Measurements from ENCODE around the gene SORT1. TPM values are rescaled to one million over a fixed set of nuclear protein-coding genes. Genes with fewer than 3 reads are reported as not detected.

SORT1 gene
- total RNA-seq, 2 donors from 2014 or later: 0.57 to 2.6 TPM

- DNase-seq (no peak), ATAC-seq (no peak)
- Mint-ChIP-seq H3K27ac (no peak overlapping the region), H3K27me3 (peaks cover 6% of the 10 kb centered on the region), H3K36me3 (ENCODE audit: low read depth) (no peaks in the 10 kb centered on the region), H3K4me1 (no peaks in the 10 kb centered on the region), H3K4me3 (no peak overlapping the region)
- H3K9me3 ChIP-seq (ENCODE audit: control insufficient read depth, low read length, poor library complexity, severe bottlenecking): peaks cover under 1% of the 10 kb centered on the region
Measured at GRCh38 chr1:109338091-109338490, 59.6 kb downstream of the SORT1 start.

DNA sequence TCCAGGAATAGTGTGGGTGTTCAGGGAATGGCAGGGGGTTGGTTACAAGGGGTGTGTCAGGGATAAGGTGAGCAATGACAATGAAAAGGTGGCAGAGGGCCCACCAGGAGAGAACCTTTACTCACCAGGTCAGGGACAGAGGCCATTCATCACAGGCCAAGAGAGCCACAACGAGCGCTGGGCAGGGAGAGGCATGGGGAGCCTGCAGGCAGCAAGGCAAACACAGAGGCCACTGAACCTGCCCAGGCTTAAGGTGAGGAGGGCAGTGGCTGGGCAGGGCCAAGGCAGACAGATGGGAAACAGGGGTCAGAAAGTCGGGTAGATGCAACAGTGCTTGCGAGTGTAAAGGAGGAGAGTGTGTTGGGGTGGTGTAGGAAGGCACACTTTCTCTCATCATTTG lies 62.6 kb downstream of the SORT1 start:
- peaks cover 2% of the 10 kb centered on the region for H3K9me3 ChIP-seq (ENCODE audit: control insufficient read depth, low read length, poor library complexity, severe bottlenecking)
- H3K27ac Mint-ChIP-seq: no peak overlapping the region
- H3K36me3 Mint-ChIP-seq (ENCODE audit: low read depth): peaks cover 3% of the 10 kb centered on the region
- H3K4me3 Mint-ChIP-seq: no peak overlapping the region
- ATAC-seq (no peak), DNase-seq (no peak)
- no peaks in the 10 kb centered on the region for H3K4me1 Mint-ChIP-seq
- H3K27me3 Mint-ChIP-seq: peaks cover under 1% of the 10 kb centered on the region

DNA sequence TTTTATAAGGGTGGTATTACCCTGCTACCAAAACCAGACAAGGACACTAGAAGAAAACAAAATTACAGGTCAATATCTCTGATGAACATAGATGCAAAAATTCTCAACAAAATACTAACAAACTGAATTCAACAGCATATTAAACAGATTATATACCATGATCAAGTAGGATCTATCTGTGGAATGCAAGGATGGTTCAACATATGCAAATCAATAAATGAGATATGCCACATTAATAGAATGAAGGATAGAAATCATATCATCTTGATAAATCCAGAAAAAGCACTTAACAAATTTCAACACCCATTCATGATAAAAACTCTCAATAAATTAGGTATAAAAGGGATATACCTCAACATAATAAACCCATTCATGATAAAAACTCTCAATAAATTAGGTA lies 66.6 kb downstream of the SORT1 start:
- Mint-ChIP-seq H3K4me3 (no peak overlapping the region), H3K27me3 (peaks cover 11% of the 10 kb centered on the region), H3K36me3 (ENCODE audit: low read depth) (peaks cover 3% of the 10 kb centered on the region), H3K27ac (no peak overlapping the region), H3K4me1 (no peaks in the 10 kb centered on the region)
- peaks cover 2% of the 10 kb centered on the region for H3K9me3 ChIP-seq (ENCODE audit: control insufficient read depth, low read length, poor library complexity, severe bottlenecking)
- DNase-seq (no peak), ATAC-seq (no peak)

DNA sequence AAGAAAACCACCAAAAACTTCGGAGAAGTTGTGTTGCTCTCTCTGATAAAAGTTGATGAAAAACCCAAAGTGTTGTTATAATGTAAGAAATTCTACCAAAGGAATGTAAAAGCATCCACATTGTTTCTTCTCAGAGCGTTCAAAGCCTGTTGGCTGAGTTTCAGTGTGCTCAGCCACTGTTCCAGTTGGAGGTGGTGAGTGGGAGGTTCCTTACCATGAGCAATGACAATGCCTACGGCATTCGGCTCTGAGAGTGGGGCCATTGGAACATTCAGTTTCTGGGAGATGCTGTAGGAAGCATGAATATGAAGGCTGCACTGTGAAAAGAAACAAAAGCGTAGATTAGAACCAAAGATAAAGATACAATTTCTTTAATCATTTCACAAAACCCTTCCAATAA lies 70.4 kb downstream of the SORT1 start:
- H3K9me3 ChIP-seq (ENCODE audit: control insufficient read depth, low read length, poor library complexity, severe bottlenecking): peaks cover 2% of the 10 kb centered on the region
- peaks cover 14% of the 10 kb centered on the region for H3K27me3 Mint-ChIP-seq
- H3K4me3 Mint-ChIP-seq: no peak overlapping the region
- DNase-seq: no peak
- H3K27ac Mint-ChIP-seq: no peak overlapping the region
- peaks cover 3% of the 10 kb centered on the region for H3K36me3 Mint-ChIP-seq (ENCODE audit: low read depth)
- no peak for ATAC-seq
- no peaks in the 10 kb centered on the region for H3K4me1 Mint-ChIP-seq

- no peak for DNase-seq
Measured at GRCh38 chr1:109322974-109323373, 74.7 kb downstream of the SORT1 start.

GRCh38 chr1:109319114-109319513 lies 78.6 kb downstream of the SORT1 start:
- no peak for ATAC-seq

More at GRCh38 chr1:109322974-109323373, 74.7 kb downstream of the SORT1 start:
- peaks cover 27% of the 10 kb centered on the region for H3K27me3 Mint-ChIP-seq
- H3K9me3 ChIP-seq (ENCODE audit: control insufficient read depth, low read length, poor library complexity, severe bottlenecking): no peaks in the 10 kb centered on the region
- H3K4me1 Mint-ChIP-seq: peaks cover 2% of the 10 kb centered on the region
- no peak overlapping the region for H3K27ac Mint-ChIP-seq
- no peak for ATAC-seq
- no peak overlapping the region for H3K4me3 Mint-ChIP-seq
- peaks cover 8% of the 10 kb centered on the region for H3K36me3 Mint-ChIP-seq (ENCODE audit: low read depth)

DNA sequence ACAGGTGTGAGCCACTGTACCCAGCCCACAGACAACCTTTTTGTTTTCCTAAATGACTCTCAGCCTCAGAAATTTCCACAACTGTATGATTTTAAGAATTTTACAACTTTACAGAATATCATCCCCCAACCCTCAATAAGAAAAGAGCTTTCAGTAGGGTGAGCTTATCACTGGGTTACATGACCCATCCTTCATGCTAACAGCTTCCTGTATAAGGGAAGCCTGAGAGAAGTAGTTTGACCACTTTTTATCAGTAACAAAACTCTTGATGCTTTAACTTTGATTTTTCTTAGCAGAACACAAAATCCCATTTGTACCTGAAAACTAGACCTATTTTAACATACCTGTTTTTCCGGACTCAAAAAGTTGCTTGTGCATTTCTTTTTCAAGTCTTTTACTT lies 81.2 kb downstream of the SORT1 start:
- ATAC-seq (no peak), DNase-seq (no peak)
- Mint-ChIP-seq H3K27ac (no peak overlapping the region), H3K36me3 (ENCODE audit: low read depth) (peaks cover 8% of the 10 kb centered on the region), H3K4me1 (peaks cover 2% of the 10 kb centered on the region), H3K4me3 (no peak overlapping the region), H3K27me3 (peaks cover 24% of the 10 kb centered on the region)
- H3K9me3 ChIP-seq (ENCODE audit: control insufficient read depth, low read length, poor library complexity, severe bottlenecking): no peaks in the 10 kb centered on the region

More at GRCh38 chr1:109319114-109319513, 78.6 kb downstream of the SORT1 start:
- Mint-ChIP-seq H3K27me3 (peaks cover 22% of the 10 kb centered on the region), H3K27ac (peak overlapping the region; percentile 39), H3K4me3 (no peak overlapping the region), H3K4me1 (peaks cover 2% of the 10 kb centered on the region), H3K36me3 (ENCODE audit: low read depth) (peaks cover 8% of the 10 kb centered on the region)
- no peak for DNase-seq
- H3K9me3 ChIP-seq (ENCODE audit: control insufficient read depth, low read length, poor library complexity, severe bottlenecking): no peaks in the 10 kb centered on the region

DNA sequence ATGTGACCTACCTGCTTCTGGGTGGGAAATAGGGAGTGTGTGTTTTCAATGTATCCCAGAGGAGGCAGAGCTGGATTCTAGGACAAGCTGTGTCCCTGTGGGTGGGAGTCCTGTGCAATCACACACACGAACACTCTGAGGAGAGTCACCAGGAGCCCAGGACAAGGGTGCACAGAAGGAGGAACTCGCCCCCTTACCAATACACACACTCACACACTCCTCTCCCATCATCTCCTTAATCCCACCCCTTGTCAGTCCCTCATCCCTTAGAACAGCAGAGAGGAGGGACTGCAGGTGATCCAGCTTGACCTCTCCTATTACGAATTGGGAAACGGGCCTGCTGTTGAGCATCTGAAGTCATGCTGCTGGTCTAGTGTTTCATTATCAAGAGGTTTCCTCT lies 82.4 kb downstream of the SORT1 start:
- DNase-seq (no peak), ATAC-seq (no peak)
- no peaks in the 10 kb centered on the region for H3K9me3 ChIP-seq (ENCODE audit: control insufficient read depth, low read length, poor library complexity, severe bottlenecking)
- Mint-ChIP-seq H3K4me1 (peaks cover 2% of the 10 kb centered on the region), H3K36me3 (ENCODE audit: low read depth) (peaks cover 6% of the 10 kb centered on the region), H3K4me3 (no peak overlapping the region), H3K27me3 (peaks cover 36% of the 10 kb centered on the region), H3K27ac (no peak overlapping the region)

DNA sequence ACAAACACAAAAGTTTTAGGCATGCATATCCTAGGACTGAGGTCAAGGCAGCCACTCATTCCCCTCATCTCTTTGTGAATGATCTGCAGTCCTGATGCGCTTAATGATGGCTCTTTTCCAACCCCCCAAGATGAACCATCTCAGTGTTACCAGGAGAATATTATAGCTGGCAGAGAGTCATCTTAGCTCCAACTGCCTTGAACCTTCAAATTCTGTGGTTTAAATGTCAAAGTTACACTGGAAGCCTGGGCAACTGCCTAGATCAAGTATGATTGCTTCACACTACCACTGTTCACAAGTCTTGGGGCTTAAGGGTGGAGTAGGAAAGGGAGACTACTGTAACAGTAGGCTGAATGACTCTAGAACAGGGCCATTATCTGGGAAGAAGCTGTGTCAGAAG lies 82.9 kb downstream of the SORT1 start:
- no peak overlapping the region for H3K27ac Mint-ChIP-seq
- ATAC-seq (no peak), DNase-seq (no peak)
- peaks cover 2% of the 10 kb centered on the region for H3K4me1 Mint-ChIP-seq
- H3K9me3 ChIP-seq (ENCODE audit: control insufficient read depth, low read length, poor library complexity, severe bottlenecking): no peaks in the 10 kb centered on the region
- no peak overlapping the region for H3K4me3 Mint-ChIP-seq
- H3K27me3 Mint-ChIP-seq: peaks cover 41% of the 10 kb centered on the region
- peaks cover 4% of the 10 kb centered on the region for H3K36me3 Mint-ChIP-seq (ENCODE audit: low read depth)

- Mint-ChIP-seq H3K4me3 (no peak overlapping the region), H3K27ac (no peak overlapping the region), H3K36me3 (ENCODE audit: low read depth) (no peaks in the 10 kb centered on the region), H3K27me3 (peaks cover 48% of the 10 kb centered on the region), H3K4me1 (no peaks in the 10 kb centered on the region)
- DNase-seq (no peak), ATAC-seq (no peak)
- no peaks in the 10 kb centered on the region for H3K9me3 ChIP-seq (ENCODE audit: control insufficient read depth, low read length, poor library complexity, severe bottlenecking)
Measured at GRCh38 chr1:109312978-109313775, 84.5 kb downstream of the SORT1 start.

GRCh38 chr1:109312246-109312645 lies 85.5 kb downstream of the SORT1 start:
- ATAC-seq (no peak), DNase-seq (no peak)
- H3K27ac Mint-ChIP-seq: no peak overlapping the region
- H3K36me3 Mint-ChIP-seq (ENCODE audit: low read depth): no peaks in the 10 kb centered on the region
- peaks cover 47% of the 10 kb centered on the region for H3K27me3 Mint-ChIP-seq
- H3K9me3 ChIP-seq (ENCODE audit: control insufficient read depth, low read length, poor library complexity, severe bottlenecking): no peaks in the 10 kb centered on the region
- peaks cover 2% of the 10 kb centered on the region for H3K4me1 Mint-ChIP-seq
- H3K4me3 Mint-ChIP-seq: no peak overlapping the region

DNA sequence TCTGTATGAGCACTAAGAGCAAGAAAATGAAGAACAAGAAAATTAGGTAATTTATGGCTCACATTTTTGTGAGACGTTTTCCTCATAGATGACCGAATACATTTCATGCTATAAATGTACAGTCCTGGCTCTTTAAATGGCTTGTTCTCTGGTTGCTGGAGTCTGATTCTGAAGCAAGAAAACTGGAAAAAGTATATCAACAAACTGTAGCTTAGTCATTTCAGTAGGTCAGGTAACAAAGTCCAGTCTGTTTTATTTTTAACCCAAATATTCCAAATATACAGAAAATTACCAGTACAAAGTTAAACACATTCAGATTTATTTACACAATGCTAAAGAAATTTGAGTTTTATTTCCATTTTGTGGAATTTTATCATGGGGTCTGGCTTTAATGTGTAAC lies 88.4 kb downstream of the SORT1 start:
- Mint-ChIP-seq H3K27me3 (peaks cover 62% of the 10 kb centered on the region), H3K27ac (peak overlapping the region; percentile 41), H3K4me3 (no peak overlapping the region), H3K4me1 (peaks cover 2% of the 10 kb centered on the region), H3K36me3 (ENCODE audit: low read depth) (no peaks in the 10 kb centered on the region)
- ATAC-seq (no peak), DNase-seq (no peak)
- H3K9me3 ChIP-seq (ENCODE audit: control insufficient read depth, low read length, poor library complexity, severe bottlenecking): no peaks in the 10 kb centered on the region

GRCh38 chr1:109307274-109308021 lies 90.3 kb downstream of the SORT1 start:
- H3K36me3 Mint-ChIP-seq (ENCODE audit: low read depth): no peaks in the 10 kb centered on the region
- H3K9me3 ChIP-seq (ENCODE audit: control insufficient read depth, low read length, poor library complexity, severe bottlenecking): no peaks in the 10 kb centered on the region
- H3K27ac Mint-ChIP-seq: no peak overlapping the region
- ATAC-seq (peak; percentile 57), DNase-seq (no peak)
- no peak overlapping the region for H3K4me3 Mint-ChIP-seq
- peaks cover 56% of the 10 kb centered on the region for H3K27me3 Mint-ChIP-seq
- peaks cover 2% of the 10 kb centered on the region for H3K4me1 Mint-ChIP-seq

Measured in T-helper 17 cell (primary cell).